Right renal pelvis (tissue), 4 donors: ENCODE data around the gene CACNA1I. TPM values are rescaled to one million over a fixed set of nuclear protein-coding genes. Genes with fewer than 3 reads are reported as not detected.
"Not testable (repeated sequence)": the region's sequence is repeated elsewhere in the genome, so short reads cannot be mapped to it uniquely, and the experiment has no call there.

Source experiments
- DNase-seq, 4 donors: peaks; one replicate each; pipeline ENCODE4 v3.0.0-alpha.2; 2013; ENCODE audit warnings: low read depth in 4 of 4, low spot score in 3 of 4, missing footprints in 1 of 4
- polyA plus RNA-seq, 4 donors: library from polyadenylated mRNA; unstranded; fragments of 120-200 nt; gene quantifications; one replicate each; pipeline ENCODE4 v1.2.1, GENCODE V29; 2013; ENCODE audit not compliant: insufficient read length in 4 of 4

Gene CACNA1I
- polyA plus RNA-seq: under 1 TPM; 0.03 to 0.08 (median 0.06) TPM

DNA sequence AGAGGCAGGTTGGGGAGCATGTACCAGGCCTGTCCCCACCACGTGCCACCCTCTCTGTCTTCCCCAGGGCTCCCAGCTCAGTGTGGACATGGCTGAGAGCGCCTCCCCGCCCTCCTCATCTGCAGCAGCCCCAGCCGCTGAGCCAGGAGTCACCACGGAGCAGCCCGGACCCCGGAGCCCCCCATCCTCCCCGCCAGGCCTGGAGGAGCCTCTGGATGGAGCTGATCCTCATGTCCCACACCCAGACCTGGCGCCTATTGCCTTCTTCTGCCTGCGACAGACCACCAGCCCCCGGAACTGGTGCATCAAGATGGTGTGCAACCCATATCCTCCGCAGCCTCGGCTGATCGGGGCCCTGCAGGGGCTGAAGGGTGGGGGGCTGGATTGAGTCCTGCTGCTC lies at the start of gene CACNA1I:
CACNA1I (plus strand) TSS at position 89 of the 400 bp plus-strand sequence; CDS start at position 89, 0 bp downstream.
- no peak for DNase-seq

DNA sequence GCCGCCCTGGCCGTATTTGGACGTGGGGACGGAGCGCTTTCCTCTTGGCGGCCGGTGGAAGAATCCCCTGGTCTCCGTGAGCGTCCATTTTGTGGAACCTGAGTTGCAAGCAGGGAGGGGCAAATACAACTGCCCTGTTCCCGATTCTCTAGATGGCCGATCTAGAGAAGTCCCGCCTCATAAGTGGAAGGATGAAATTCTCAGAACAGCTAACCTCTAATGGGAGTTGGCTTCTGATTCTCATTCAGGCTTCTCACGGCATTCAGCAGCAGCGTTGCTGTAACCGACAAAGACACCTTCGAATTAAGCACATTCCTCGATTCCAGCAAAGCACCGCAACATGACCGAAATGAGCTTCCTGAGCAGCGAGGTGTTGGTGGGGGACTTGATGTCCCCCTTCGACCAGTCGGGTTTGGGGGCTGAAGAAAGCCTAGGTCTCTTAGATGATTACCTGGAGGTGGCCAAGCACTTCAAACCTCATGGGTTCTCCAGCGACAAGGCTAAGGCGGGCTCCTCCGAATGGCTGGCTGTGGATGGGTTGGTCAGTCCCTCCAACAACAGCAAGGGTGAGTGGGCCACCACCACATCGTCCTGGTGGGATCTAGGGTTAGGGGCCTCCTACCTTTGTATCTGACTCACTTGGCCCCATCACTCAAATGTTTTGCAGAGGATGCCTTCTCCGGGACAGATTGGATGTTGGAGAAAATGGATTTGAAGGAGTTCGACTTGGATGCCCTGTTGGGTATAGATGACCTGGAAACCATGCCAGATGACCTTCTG lies 49.3 kb upstream of the CACNA1I start:
- DNase-seq: not testable (repeated sequence)

DNA sequence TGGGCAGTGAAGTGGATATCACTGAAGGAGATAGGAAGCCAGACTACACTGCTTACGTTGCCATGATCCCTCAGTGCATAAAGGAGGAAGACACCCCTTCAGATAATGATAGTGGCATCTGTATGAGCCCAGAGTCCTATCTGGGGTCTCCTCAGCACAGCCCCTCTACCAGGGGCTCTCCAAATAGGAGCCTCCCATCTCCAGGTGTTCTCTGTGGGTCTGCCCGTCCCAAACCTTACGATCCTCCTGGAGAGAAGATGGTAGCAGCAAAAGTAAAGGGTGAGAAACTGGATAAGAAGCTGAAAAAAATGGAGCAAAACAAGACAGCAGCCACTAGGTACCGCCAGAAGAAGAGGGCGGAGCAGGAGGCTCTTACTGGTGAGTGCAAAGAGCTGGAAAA lies 48.5 kb upstream of the CACNA1I start:
- not testable (repeated sequence) for DNase-seq

DNA sequence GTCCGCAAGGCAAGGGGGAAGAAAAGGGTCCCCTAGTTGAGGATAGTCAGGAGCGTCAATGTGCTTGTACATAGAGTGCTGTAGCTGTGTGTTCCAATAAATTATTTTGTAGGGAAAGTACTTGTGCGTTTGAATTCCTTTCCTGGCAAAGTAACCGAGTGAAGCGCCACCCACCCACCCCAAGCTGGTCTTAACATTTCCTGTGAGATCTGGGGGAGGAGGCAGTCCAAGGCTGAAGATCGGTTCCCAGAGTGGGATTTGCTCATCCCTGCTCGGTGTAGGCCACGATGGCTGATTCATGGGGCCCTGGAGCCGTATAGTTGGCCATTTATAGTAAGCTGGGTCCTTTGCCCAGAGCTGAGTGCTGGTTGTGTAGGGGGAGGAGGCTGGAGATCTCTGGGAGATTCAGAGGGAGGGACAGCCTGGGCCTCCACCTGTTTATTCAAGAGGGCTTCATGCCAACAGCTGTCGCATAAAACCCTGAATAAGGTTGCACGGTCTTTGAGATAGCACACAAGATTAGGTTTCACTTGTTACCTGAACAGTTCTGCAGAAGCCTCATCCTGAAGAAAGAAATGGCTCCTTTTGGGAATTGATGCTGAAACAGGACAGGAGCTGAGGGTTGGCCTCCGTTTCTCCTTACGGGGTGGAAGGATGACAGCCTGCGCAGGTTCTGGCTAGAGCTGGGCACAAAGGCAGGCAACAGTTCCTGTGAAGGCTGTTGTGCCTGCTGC lies 47.8 kb upstream of the CACNA1I start:
- DNase-seq: no peak

DNA sequence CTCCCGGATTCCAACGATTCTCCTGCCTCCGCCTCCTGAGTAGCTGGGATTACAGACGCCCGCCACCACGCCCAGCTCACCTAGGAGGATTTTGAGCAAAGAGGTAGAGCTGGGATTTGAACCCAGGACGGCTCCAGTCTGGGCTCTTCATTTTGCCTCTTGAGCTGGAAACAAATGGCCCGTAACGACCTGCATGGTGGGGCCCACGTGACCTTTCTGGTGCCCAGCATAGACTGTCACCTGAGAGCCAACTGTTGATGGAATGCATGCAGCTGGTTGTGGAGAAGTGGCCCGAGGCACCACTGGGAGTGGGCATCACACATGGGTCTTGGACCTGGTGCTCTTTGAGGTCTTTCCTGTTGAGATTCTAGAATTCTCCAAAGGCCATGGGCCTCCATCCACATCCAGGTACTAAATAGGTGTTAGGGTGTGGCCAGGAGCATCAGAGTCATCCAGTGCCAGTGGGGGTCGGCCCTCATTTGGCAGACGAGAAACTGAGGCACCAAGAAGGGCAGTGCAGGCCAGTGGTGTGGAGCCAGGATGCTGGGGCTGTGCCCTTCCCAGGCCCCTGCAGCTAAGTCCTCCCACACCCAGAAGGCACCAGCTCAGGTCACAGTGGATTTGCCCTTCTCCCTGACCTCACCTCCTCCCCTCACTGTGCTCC lies 46.3 kb upstream of the CACNA1I start:
- no peak for DNase-seq

DNA sequence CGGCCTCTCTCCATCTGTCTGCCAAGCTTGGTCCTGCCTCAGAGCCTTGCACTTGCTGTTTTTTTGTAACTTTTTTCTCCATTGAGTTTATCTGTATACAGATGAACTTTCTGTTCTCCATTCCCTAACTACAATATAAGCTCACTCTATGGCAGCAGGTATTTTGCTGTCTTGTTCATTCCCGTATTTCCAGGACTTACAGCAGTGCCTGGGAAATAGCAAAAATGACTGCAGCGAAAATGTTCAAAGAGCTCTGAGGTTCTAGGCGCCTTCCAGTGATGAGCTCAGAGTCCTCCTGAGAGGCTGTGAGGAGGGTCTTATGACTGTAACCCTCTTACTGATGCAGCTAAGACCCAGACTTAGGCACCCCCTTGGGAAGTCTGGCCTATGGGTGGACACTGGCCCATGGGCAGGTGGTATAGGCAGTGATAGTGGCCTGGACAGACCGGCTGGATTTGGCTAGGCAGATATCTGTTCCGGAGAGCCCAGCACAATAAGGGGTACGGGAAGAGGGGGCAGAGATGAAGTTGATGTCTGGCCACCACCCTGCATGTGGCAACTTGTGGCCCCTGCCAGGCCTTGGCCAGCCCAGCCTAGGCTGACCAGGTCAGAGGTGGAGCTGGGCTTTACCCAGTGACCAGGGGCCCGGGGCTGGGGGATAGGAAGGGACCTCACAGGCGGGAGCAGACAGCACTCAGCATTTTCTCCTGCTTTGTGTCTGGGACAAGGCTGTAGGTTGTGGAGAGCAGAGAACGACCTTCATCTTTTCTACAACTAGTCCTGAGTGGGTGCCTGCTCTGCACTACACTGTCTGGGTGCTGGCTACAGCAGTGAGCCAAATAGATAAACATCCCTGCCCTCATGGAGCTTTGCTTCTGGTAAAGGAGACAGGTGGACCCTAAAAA lies 45.5 kb upstream of the CACNA1I start:
- no peak for DNase-seq

DNA sequence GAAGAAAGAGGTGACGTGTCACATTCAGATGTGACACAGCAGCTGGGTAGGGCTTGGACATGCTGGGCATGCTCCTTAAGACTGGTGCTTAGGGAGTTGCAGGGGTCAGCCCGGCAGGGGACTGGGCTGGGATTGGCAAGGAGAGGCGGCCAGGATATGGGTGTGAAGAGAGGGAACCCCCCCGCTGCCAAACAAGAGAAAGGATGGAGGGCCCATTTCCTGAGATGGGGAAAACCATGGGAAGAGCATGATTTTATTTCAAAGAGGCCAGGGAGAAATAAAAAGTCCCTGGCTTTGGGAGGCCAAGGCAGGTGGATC lies 44.9 kb upstream of the CACNA1I start:
- no peak for DNase-seq

DNA sequence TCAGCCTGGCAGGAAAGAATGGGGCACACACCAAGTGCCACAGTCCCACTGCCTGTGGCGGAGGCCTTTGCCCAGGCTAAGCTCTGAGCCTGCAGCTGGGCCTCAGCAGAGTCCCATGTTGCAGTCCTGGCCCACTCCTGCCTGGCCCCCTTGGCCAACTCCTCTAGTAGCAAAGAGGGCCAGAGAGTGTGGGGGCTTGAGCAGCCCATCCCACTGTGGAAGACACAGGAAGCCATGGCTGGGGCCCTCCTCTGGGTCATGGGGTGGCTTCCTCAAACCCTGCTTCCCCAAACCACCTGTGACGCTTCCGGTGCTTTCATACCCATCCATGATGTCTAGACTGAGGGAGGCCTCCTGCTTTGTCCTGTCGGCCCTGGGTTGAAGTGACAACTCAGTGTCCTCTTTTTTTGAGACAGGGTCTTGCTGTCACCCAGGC lies 43.8 kb upstream of the CACNA1I start:
- no peak for DNase-seq

DNA sequence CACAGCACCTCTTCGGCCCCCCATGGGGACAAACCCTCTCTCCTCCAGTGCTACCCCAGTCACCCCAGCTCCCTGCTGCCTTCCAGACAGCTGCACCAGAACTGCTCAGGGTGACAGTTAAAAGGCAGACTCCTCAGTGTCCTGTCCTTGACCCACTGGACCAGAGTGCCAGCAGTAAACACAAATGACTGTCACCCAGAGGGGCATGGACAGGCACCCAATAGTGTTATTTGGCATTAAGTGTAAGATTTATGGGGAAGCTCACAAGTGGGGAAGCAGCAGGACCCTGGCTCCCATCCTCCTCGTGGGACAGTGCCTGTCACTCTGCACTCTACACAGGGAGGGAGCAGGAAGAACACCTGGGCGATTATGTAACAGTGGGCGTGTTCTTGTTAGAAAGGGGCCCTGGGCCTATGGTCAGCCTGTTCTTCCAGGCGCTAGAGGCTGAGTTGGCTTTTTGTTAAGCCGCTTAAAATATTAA lies 43.0 kb upstream of the CACNA1I start:
- no peak for DNase-seq

DNA sequence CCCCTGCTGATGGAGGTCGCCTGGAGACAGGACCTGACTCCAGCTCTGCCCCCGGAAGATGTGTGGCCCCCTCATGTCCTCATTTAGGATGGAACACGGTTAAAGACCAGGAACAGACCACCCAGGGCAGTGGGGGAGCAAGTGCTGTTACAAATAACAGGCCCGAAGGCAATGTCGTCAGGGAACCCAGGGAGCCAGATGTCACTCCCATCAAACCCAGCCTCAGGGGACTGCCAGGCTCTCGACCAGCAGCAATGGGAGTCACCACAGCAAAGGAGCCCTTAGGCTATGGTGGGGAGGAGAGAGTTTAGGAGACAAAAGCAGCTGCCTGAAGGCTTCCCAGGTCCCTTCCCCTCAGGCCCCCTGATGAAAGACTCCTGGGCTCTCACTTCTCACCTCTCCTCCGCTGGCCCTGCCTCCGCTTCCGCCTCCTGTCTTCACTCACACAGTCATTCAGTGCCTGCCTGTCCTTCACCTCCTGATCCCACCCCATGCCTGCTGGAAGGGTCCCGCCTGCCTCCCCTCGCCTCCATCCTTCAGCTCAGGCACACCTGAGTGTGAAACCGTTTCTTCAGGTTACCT lies 42.4 kb upstream of the CACNA1I start:
- DNase-seq: no peak

DNA sequence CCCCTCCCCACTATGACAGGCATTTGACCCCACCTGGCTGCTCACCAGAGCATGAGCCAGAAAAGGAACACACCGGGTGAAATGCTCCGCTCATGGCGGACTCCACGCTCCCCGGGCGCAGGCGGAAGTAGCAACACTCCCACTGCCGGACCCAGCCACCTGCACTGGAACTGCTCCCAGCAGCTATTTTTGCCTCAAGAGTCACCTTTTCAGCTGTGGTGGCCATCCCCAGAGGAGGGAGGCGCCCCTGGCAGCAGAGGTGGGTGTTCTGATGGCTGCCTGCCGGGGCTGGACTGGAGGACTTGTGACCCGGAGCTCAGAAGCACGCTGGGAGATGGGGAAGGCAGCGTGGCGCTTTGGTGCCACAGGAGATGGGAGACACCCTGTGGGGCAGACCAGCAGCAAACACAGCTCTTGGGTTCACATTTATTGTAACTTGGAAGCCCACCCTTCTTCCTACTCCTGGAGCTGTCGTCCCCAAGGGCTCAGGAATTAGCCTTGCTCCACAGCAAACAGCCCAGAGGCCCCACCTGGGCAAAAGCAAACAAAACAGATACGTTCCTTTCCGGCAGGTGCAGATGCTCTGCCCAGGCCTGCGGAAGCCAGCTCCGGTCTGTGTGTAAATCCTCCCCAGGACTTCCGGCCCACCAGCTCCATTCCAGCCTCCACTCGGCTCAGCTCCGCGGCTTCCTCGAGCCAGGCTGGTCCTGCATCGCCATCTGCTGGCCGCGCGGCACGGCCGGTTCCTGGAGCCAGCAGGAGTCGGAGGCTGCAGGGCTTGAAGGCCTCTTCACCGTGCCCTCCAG lies 41.7 kb upstream of the CACNA1I start:
- peak; percentile 79 to 87 (median 81) for DNase-seq

DNA sequence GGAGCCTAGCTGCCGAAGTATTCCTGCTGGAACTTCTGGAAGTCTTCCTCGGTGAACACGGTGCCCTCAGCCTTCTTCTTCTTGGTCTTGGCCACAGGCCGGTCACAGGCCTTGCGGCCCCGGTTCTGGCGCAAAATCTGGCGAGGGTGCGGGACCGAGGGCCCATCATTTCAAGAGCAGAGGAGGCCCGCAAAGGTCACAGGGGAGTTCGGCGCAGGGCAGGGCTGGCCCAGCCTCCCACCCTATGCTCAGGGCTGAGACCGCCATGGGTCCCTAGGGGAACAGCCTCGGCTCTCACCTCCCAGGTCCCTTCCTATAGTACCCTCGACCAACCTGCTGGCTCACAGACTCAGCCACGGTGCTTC lies 41.1 kb upstream of the CACNA1I start:
- no peak for DNase-seq

DNA sequence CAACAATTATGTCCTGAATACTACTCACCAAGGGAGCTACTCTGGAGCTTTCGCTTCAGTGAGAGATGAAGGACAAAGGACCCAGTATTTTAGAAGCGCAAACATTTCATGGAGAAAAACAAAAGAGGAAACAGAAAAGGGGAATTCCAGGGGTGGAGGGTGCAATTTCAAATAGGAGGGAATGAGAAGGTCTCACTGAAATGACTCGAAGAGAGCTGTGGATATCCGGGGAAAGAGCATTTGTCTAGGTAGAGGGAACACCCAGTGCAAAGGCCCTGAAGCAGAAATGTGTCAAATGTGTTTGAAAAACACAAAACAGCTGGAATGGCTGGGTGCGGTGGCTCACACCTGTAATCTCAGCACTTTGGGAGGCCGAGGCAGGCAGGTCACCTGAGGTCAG lies 40.4 kb upstream of the CACNA1I start:
- no peak for DNase-seq

DNA sequence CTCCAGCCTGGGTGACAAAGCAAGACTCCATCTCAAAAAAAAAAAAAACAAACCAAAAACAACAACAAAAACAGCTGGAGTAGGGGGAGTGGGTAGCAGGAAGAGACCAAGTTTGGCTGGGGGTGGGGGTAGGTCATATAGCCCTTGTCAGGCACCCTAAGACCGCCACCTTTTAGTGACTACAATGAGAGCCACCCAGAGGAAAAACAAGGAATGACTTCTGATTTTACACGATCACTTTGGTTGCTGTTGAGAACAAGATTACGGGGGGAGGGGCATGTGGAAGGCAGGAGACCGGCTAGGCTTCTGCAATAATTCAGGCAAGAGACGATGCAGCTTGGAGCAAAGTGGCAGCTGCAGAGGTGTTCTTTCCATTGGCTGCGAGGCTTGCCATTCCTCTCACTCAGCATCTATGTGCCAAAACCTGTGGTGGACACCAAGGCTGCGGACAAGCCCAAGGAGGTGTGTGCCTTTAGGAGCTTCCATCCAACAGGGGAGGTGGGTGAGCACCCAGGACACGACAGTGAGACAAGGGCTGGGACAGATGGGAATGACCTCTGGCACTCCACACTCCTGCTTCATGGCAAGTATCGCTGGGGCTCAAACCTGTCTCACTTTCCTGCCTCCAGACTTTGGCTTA lies 39.7 kb upstream of the CACNA1I start:
- no peak for DNase-seq

DNA sequence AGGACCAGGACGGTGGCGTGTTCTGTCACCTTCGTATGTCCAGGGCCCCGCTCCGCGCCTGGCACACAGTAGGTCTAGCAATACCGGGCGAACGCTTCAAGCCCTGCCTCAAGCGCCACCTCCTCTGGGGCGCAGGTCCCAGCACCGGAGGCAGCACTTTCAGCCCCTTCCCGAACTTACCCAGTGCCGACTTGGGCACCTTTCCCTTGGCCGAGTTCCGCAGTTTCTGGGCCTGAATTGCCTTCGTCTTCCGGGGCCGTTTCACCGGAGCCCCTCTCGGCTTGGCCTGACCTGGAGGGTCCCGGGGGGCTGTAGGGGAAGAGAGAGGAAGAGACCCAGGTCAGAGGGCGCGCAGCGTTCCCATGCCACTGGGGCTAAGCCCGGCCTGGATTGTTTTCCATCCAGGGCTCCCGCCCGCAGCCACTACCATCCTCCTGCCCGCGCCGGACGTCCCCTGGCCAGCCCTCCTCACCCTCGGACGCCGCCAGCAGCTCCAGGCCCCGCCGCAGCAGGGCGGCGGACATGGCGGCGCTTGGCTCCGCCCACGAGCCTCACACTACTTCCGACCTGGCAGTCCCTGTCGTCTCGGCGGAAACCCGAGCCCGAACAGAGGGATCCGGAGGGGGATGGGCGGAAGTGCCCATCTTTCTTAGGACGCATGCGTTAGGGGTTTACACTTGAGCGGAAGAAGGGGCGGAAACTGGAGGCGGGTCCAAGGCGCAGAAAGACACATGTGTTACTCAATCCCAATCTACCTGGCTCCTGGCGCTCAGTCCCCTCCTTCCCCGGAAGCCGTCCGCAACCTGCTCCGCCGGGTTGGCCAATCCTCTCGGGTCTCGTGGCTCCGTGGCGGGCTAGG lies 38.1 kb upstream of the CACNA1I start, which contains the start of gene RPS19BP1:
RPS19BP1 (minus strand) TSS at position 534 of the 859 bp plus-strand sequence; CDS start at position 524, 10 bp downstream.
- DNase-seq: peak; percentile 99 to 100 (median 100)

DNA sequence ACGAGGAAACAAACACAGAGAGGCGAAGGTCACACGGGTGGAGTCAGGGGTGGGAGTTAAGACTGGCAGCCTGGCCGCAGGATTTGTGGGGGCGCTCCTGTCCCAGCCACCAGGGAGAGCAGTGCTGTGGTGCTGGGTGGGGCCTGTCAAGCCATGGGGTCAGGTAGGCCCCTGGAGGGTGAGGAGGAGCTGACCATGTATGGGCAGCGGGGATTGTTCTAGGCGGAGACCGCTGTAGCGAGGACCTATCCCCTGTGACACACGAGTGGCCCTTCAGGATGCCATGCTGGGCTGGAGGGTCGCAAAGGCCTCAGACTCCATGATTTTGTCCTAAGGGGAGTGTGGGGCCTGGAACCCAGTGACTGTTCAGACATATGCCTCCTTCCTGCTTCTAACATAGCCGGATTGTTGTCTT lies 36.5 kb upstream of the CACNA1I start:
- DNase-seq: no peak

DNA sequence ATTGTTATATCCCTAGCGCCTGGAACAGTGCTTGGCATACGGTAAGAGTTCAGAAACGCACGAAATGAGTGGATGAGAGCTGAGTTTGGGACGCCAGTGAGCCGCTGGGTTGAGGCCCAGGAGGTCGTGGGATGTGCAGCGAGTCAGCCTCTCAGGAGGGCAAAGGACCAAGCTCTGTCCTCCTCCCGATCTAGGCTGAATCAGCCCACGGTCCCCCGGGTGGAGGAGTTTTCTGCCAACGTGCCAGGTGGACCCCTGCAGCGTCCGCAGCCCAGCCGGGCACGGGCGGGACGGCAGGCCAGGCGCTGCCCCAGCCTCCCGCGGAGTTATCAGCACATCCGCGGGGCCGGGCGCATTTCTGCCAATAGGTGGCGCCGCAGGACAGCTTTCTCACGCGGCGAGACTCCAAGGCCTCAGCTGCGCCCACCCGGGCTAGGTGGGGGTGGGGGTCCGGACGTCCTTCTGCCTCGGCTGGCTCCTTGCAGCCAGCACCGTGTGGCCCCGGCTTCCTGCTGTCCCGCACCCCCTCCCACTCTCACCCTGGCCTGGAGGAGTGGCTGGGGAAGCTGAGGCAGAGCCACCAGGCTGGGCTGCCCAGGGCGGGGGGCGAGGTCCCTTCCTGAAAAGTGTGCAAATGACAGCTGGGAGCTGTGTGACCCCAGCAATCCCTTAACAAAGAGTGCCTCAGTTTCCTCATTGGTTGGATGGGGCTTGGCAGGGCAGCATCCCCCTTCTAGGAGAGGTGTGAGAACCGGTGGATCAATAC lies 35.8 kb upstream of the CACNA1I start:
- DNase-seq: peak; percentile 71 to 83 (median 74)
